ENCODE measurements around the gene JUP. TPM values are rescaled to one million over a fixed set of nuclear protein-coding genes. Genes with fewer than 3 reads are reported as not detected.
"Not testable (repeated sequence)": the region's sequence is repeated elsewhere in the genome, so short reads cannot be mapped to it uniquely, and the experiment has no call there.

JUP gene
- total RNA-seq (2014; rRNA removed; shearing (Covaris generic)) = 32.6 and 36.3 TPM in 2 replicates

DNA sequence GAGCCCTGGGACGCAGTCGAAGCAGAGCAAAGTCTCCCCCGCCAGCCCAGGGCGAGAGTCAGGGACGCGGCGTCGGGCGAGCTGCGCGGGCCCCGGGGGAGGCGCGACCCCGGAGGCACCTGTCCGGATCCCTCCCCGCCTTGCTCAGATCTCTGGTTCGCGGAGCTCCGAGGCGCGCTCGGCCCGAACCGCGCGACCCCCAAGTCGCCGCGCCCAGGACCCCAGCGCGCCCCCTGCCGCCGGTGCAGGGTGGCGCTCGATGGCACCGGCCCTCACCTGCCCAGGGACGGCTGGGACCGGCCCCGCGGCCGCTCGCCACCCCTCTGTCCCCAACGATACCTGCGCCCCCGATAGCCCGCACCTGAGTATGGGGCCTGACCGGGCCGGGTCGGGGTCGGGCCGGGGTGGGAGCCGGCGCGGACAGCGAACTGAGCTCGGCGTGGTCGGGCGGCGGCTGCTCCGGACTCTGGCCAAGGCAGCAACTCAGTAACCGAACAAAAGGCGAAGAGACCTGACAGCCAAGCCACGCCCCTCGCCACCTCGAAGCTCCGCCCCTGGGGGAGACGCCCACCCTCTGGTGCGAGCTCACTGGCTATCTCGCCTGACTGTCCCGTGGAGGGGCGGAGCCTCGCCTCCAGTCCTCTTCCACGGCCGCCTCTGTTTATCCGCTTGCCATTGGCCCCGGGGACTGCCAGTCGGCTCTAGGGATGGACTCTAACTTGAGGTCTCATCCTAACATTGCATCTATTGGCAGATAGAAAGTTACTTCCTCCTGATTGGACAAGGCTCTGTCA, at the start of gene JUP:
Gene JUP, minus strand, starts transcription at position 485 of the 794 bp plus-strand sequence. CDS start 14,857 bp downstream, outside the sequence.
- DNase-seq (ENCODE audit: low read depth) = peak; percentile 100

- peak; percentile 73 for DNase-seq (ENCODE audit: low read depth)
These were observed 49.5 kb upstream of the JUP start, which contains the start of gene NT5C3B for GRCh38 chr17:41835800-41836549. NT5C3B (minus strand) TSS chr17:41836232; CDS start chr17:41836193, 39 bp downstream.

DNA sequence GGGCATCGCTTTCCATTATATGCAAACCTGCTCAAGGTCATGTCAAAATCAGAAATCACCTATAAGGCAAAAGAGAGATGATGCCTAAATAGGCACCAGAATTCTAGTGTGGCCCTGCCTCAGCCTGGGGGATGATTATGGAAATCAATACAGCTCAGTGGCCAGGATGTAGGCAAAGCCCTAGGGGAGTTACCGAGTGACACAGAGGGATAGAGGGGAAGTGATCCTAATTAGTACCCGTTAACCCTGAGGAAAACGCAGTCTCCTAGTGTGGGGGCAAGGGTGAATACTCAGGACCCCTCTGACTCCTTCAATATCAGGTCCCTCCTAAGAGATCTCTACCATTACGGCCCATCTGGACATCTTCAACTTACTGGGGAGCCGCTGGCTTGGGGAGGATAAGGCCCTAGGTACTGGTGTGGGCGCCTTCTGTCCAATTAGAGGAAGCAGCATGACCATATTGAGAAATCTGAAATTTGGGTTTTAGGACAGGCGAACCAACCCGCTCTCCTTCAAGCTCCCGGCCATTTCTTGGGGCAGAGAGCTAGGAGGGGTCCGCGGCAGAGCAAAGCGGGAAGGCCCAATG, 48.8 kb upstream of the JUP start:
- DNase-seq (ENCODE audit: low read depth) = no peak

DNA sequence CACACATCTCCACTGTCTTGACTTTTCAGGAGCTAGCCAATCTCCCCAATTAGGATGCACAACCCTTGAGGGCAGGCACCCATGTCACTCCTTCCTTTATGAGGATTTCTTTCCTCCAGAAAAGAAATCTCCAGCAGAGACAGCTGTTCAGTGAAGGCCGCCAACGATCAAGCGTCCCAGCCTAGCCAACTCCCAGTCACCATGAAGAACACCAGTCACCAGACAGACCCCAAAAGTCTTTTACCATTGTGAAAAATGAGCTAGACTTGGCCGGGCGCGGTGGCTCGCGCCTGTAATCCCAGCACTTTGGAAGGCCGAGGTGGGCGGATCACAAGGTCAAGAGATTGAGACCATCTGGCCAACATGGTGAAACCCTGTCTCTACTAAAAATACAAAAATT, 43.5 kb upstream of the JUP start:
- not testable (repeated sequence) for DNase-seq (ENCODE audit: low read depth)

DNA sequence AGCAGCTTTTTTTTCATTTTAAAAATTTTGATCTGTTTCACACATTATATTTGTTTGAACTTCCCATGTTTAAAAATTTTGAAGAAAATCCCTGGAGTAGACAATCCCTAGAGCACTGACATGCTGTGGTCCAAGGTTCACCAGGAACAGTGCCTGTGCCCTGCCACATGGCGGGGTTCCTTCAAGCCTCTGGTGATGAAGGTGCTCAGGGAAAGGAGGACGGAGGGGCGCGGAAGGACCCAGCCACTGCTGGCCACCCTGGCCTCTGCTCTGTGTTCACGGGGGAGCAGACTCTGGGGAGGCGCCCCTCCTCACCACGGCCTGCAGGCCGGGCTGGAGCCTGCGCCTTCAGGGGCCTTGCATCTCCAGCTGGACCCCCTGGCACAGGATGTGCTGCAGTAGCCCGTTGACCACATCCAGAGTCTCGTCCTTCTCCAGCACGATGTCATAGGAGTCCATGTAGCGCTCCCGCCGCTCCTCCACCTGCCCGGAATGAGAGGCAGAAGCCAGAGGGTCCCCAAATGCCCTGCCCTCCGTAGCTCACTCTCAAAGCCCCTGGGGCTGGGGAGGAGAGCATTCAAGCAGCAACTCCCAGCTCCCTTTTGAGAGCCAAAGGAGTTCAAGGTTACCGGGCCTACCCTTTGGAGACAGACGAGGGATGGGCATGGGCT, 38.8 kb upstream of the JUP start:
- no peak for DNase-seq (ENCODE audit: low read depth)

- DNase-seq (ENCODE audit: low read depth) = no peak
These were observed 37.6 kb upstream of the JUP start for GRCh38 chr17:41824086-41824485.

DNA sequence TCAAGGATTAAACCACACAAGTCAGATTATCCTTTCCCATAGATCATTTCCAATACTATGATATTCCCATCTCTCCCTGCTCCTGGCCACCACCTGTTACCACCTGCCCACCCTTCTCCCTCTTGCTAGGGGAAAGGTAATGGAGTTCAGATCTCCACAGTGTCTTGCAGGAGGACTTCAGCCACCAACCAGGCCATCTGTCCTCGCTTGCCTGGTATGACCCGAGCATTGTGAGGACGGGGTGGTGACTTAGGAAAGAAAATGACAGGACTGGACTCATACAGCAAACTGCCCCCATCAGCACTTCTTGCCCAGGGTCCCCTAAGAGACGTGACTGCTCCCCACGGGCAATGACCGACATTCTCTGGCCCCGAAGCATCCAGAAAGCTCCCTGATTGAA, 37.1 kb upstream of the JUP start:
- DNase-seq (ENCODE audit: low read depth) = no peak

DNA sequence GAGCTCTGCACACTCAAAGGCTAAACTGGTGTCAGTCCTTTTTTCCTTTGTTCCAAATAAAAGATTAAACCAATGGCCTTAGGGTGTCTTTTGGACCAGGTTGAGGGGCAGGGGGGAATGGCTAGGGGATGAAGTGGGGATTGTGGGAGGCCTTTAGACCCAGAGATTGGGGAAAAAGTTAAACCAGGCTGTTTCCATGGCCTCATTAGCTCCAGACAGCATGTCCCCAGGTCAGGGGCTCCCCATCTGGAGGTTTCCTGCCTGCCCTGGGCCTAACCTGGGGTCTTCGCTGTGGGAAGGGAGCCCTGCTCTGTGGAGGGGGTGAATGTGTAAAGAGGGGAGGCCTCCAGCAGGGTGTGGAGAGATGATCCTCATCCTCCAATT, 36.6 kb upstream of the JUP start:
- no peak for DNase-seq (ENCODE audit: low read depth)

- DNase-seq (ENCODE audit: low read depth) = no peak
These were observed 36.0 kb upstream of the JUP start for GRCh38 chr17:41822216-41823140.

DNA sequence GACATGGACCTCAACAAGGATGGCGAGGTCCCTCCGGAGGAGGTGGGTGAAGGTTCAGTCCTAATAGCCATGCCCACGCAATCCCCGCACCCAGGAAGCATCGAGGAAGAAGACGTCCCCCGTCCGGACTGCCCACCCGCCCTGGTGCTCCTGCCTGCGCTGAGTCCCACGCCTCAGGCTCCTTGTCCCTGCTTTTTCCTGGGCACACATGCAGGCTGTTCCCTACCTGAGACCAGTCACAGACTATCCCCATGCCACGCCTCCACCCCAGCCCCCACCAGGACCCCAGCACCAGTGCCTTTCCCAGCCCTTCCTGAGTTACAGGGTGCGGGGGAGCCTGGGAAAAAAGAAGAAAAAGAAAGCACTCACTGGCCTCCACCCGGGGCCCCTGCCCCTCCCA, 35.3 kb upstream of the JUP start:
- no peak for DNase-seq (ENCODE audit: low read depth)

- DNase-seq (ENCODE audit: low read depth) = no peak
These were observed 31.5 kb upstream of the JUP start for GRCh38 chr17:41818024-41818423.

DNA sequence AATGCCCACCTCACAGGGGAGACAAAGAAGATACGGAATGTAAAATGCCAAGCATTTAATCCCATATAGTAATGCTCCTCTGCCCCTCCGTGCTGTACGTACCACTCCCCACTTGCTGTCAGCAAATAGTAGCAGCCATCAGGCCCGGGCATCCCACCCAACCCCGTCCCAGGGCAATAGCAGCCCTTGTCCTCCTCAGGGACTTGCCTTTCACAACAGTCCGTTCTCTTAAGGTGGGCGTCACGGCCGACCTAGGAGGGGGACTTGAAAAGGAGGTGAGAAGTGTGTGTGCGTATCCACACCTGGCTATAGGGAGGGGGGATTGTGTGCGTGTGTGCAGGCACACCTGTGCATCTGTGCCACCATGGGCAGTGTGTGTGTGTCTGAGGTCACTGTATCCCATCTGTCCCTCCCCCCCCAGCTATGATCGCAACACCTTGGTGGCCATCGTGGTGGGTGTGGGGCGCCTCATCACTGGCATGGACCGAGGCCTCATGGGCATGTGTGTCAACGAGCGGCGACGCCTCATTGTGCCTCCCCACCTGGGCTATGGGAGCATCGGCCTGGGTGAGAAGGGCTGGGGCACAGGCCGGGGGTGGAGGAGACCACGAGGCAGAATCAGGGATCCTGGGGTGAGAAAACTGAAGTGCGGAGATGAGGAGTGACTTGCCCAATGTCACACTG, 30.3 kb upstream of the JUP start:
- no peak for DNase-seq (ENCODE audit: low read depth)

DNA sequence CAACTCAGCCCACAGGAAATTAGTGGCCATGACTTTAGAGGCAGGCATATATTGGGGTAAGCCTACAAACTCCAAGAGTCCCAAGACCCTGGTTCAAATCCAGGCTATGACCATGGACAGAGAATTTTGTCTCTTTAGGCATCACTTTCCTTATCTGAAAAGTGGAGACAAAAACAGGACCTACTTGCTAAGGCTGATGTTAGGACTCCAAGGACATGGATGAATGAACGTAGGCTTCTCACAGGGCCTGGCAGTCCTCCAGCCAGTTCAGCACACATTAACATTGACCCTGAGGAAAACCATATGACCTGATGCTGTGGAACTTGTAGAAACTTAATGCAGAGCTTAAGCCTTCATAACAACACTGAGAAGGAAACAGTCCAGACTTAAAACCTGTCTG, 27.7 kb upstream of the JUP start:
- DNase-seq (ENCODE audit: low read depth) = no peak

DNA sequence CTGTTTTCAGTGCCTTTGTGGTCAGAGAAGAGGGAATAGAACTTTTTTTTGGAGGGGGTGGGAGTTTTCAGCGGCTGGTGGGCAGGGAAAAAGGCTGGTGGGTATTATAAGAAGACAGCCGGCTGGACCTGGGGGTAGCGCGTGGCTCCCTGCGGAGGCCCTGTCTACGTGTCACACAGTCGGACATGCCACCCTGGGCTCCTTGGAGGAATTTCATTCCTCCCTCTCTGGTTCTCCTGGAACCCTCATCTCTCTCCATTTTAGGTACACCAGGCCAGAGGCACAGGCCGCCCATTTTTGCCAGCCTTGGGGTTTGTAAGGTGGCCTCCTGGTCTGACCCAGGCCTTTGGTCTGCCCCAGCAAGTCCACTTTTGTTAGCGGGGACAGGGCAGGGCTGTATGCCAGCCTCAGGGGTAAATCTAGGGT, 27.2 kb upstream of the JUP start:
- no peak for DNase-seq (ENCODE audit: low read depth)

DNA sequence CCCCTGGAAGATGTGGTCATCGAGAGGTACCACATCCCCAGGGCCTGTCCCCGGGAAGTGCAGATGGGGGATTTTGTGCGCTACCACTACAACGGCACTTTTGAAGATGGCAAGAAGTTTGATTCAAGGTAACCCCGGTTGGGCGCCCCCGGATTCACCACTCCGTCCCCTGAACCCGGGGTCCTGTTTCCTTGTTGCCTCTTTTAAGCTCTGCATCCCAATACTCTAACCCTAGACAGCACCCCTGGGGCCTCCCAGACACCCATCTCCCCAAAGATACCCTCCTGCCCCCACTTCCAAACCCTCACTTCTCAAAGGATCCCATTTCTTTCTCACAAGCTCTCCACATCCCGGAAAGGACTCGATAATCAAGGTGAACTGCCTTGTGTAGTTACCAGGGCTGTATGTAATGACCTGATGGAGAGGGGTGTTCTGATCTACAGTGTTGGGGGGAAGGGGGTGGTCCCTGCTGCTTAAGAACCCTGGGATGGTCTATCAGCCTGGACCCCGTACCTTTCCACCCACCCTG, 26.7 kb upstream of the JUP start:
- no peak for DNase-seq (ENCODE audit: low read depth)

- peak; percentile 92 for DNase-seq (ENCODE audit: low read depth)
These were observed 26.1 kb upstream of the JUP start, which contains the start of gene FKBP10 for GRCh38 chr17:41812381-41813151. FKBP10 (plus strand) TSS chr17:41813004; CDS start chr17:41813035, 31 bp downstream.

DNA sequence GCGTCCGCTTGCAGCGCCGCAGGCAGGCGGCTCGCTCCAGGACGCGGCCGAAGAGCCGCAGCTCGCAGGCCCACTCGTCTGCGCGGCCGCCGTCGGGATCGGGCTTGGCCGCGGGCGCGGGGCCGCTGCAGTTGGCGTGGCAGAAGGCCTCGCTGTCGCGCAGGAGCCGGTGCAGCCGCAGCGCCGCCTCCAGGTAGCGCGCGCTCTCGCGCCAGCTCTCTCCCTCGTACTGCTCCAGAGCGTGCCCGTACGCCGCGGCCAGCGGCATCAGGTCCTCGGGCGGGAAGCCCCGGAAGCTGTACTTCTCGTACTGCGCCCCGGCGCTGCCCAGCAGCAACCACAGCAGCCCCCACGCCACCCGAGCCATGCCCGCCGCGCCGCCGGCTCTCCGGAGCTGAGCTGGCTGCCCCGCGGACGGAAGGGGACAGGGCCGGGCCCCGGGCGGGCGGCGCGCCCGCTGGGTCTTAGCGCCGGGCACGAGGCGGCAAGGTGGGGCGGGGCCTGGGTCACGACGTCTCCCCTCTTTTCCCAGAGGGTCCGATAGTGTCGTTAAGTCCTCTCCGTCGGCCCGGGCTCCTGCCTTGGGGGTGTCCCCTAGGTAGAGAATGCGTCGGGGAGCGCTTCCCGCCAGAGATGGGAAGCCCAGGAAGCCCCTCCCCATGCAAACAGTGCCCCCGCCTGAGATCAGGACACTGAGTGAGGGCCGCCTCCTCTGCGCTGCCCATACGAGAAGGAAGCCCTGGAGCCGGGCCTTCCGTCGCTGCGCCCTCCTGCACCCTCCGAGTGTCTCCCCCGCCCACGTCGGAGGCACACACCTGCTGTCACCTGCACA, 25.3 kb upstream of the JUP start, which contains the start of gene P3H4:
Gene P3H4, minus strand, starts transcription at position 401 of the 832 bp plus-strand sequence. Its CDS starts 34 bp downstream, at position 367.
- peak; percentile 86 for DNase-seq (ENCODE audit: low read depth)

Measured in Daoy (cell line).